Effector memory CD8-positive, alpha-beta T cell (primary cell): ENCODE measurements around the gene TNFSF9.
"Not testable (repeated sequence)": the region's sequence is repeated elsewhere in the genome, so short reads cannot be mapped to it uniquely, and the experiment has no call there.

Experiments used
- ATAC-seq: fragments of 150-1000 bp; cut with Tn5 transposase; replicated peaks from 2 replicates; pipeline ENCODE4 v1.10.0; 2021; ENCODE audit warnings: mild to moderate bottlenecking, moderate library complexity
- DNase-seq, 3 experiments: peaks; one replicate each; pipeline ENCODE4 v3.0.0; 2021
- H3K27ac Mint-ChIP-seq, 2 donors: one replicate each; pipeline ENCODE4 v1.8.0; 2022; ENCODE audit warnings: mild to moderate bottlenecking in 2 of 2, mixed read lengths in 2 of 2, moderate library complexity in 2 of 2
- H3K27me3 Mint-ChIP-seq, 2 donors: one replicate each; pipeline ENCODE4 v1.8.0; 2022; ENCODE audit warnings: mixed read lengths in 2 of 2
- H3K36me3 Mint-ChIP-seq: one replicate; pipeline ENCODE4 v1.8.0; 2022; ENCODE audit warnings: mild to moderate bottlenecking, moderate library complexity, mixed read lengths; ENCODE audit not compliant: insufficient read depth
- H3K4me1 Mint-ChIP-seq, 2 donors: one replicate each; pipeline ENCODE4 v1.8.0; 2022; ENCODE audit warnings: low read depth in 2 of 2, mixed read lengths in 2 of 2
- H3K4me3 Mint-ChIP-seq, 2 donors: one replicate each; pipeline ENCODE4 v1.8.0; 2022; ENCODE audit warnings: mild to moderate bottlenecking in 2 of 2, mixed read lengths in 2 of 2, moderate library complexity in 2 of 2
- H3K9me3 Mint-ChIP-seq, 2 donors: one replicate each; pipeline ENCODE4 v1.8.0; 2022; ENCODE audit warnings: mixed read lengths in 2 of 2

Gene TNFSF9

GRCh38 chr19:6577476-6578125 lies 46.8 kb downstream of the TNFSF9 start:
- no peaks in the 10 kb centered on the region for H3K27me3 Mint-ChIP-seq
- DNase-seq (no peak), ATAC-seq (peak; percentile 65)
- H3K9me3 Mint-ChIP-seq: no peaks in the 10 kb centered on the region
- no peaks in the 10 kb centered on the region for H3K36me3 Mint-ChIP-seq
- H3K4me1 Mint-ChIP-seq: peaks cover 4 to 5% of the 10 kb centered on the region in 2 donors
- H3K4me3 Mint-ChIP-seq: no peak overlapping the region
- H3K27ac Mint-ChIP-seq: no peak overlapping the region

- Mint-ChIP-seq H3K4me1 (peaks cover 4 to 5% of the 10 kb centered on the region in 2 donors), H3K27me3 (no peaks in the 10 kb centered on the region), H3K9me3 (no peaks in the 10 kb centered on the region), H3K4me3 (no peak overlapping the region), H3K36me3 (no peaks in the 10 kb centered on the region), H3K27ac (no peak overlapping the region)
- no peak for ATAC-seq
- DNase-seq: no peak
Measured at GRCh38 chr19:6579450-6580178, 48.8 kb downstream of the TNFSF9 start.

- Mint-ChIP-seq H3K4me3 (no peak overlapping the region), H3K27ac (no peak overlapping the region), H3K4me1 (peaks cover 4 to 5% of the 10 kb centered on the region in 2 donors), H3K27me3 (no peaks in the 10 kb centered on the region), H3K9me3 (no peaks in the 10 kb centered on the region), H3K36me3 (peaks cover 3% of the 10 kb centered on the region)
- DNase-seq (no peak), ATAC-seq (no peak)
Measured at GRCh38 chr19:6580313-6580712, 49.5 kb downstream of the TNFSF9 start.

GRCh38 chr19:6582515-6583484 lies 52.0 kb downstream of the TNFSF9 start:
- H3K27me3 Mint-ChIP-seq: peaks cover under 1 to 13% of the 10 kb centered on the region in 2 donors
- not testable (repeated sequence) for H3K4me3 Mint-ChIP-seq, DNase-seq, ATAC-seq, H3K27ac Mint-ChIP-seq, H3K9me3 Mint-ChIP-seq, H3K36me3 Mint-ChIP-seq
- H3K4me1 Mint-ChIP-seq: peaks cover 10 to 15% of the 10 kb centered on the region in 2 donors
